AG04449 (cell line): Measurements from ENCODE around the gene ANKRD52.

Experiments used
- CTCF ChIA-PET: fragments of 350-600 bp; formaldehyde crosslinking; extraction: SDS; loops from one replicate; lab custom pipeline; 2021; ENCODE audit warnings: antibody characterized with exemption; lab: Yijun Ruan, JAX
- POLR2A ChIA-PET: fragments of 400-600, 350-600 bp; formaldehyde crosslinking; extraction: SDS; loops from one replicate; lab custom pipeline; 2020; ENCODE audit warnings: antibody characterized with exemption, inconsistent platforms; lab: Yijun Ruan, JAX
- DNase-seq: peaks from one replicate; pipeline ENCODE4 v3.0.0-alpha.2; 2010; ENCODE audit warnings: low read depth, low spot score
- H3K4me3 ChIP-seq: 2 replicates; pipeline ENCODE4 v1.5.1; 2011; ENCODE audit warnings: low read depth, mild to moderate bottlenecking, control low read depth, low read length
- CTCF ChIP-seq: IDR thresholded peaks from one replicate; pipeline ENCODE4 v1.5.1; 2011; ENCODE audit warnings: mild to moderate bottlenecking, moderate library complexity, low read length, control low read depth, inconsistent platforms; ENCODE audit not compliant: insufficient read depth; ENCODE audit errors: missing control alignments

The ANKRD52 gene

GRCh38 chr12:56258820-56259183, 618 bp upstream of the ANKRD52 start:
- DNase-seq = no peak
- CTCF ChIA-PET = interaction anchor here (0.8 to 9.8 kb wide), 26 partner anchors 11 to 205 kb away, joined by 3 to 87 read pairs (median 6); partner anchors contain the start of genes COQ10A, ESYT1, RNF41 and SLC39A5
- TF ChIP-seq CTCF = no peak
- H3K4me3 ChIP-seq = peak overlapping the region; percentile 80
- POLR2A ChIA-PET = interaction anchor here (0.7 to 3.3 kb wide), 6 partner anchors 8 to 130 kb away, joined by 3 to 19 read pairs (median 6); partner anchors contain the start of genes COQ10A and RNF41

- H3K4me3 ChIP-seq = peak overlapping the region; percentile 80
- TF ChIP-seq CTCF = no peak
- no peak for DNase-seq
- ChIA-PET POLR2A (interaction anchor here (0.6 to 3.3 kb wide), 9 partner anchors 10 to 228 kb away, joined by 3 to 19 read pairs (median 5); partner anchors contain the start of genes COQ10A and RNF41), CTCF (interaction anchor here (0.6 to 9.8 kb wide), 41 partner anchors 10 to 211 kb away, joined by 3 to 87 read pairs (median 5); partner anchors contain the start of genes COQ10A, ESYT1, RNF41 and SLC39A5)
These were observed 605 bp downstream of the ANKRD52 start for GRCh38 chr12:56257491-56258067.

- no peak for TF ChIP-seq CTCF
- H3K4me3 ChIP-seq = peak overlapping the region; percentile 80
- DNase-seq = no peak
- ChIA-PET CTCF (interaction anchor here (0.7 to 9.8 kb wide), 18 partner anchors 9 to 207 kb away, joined by 3 to 87 read pairs (median 10); partner anchors contain the start of genes COQ10A, RNF41, SLC39A5 and SMARCC2), POLR2A (interaction anchor here (1.0 to 3.3 kb wide), 5 partner anchors 9 to 68 kb away, joined by 3 to 19 read pairs (median 8); partner anchors contain the start of genes RNF41 and SMARCC2)
These were observed 1.1 kb downstream of the ANKRD52 start for GRCh38 chr12:56257071-56257470.

GRCh38 chr12:56256326-56256960, 1.7 kb downstream of the ANKRD52 start:
- peak overlapping the region; percentile 80 for H3K4me3 ChIP-seq
- ChIA-PET POLR2A (interaction anchor here (1.0 to 3.3 kb wide), 5 partner anchors 9 to 67 kb away, joined by 3 to 19 read pairs (median 8); partner anchors contain the start of genes RNF41 and SMARCC2), CTCF (interaction anchor here (0.7 to 9.8 kb wide), 16 partner anchors 9 to 207 kb away, joined by 3 to 87 read pairs (median 16); partner anchors contain the start of genes COQ10A, RNF41, SLC39A5 and SMARCC2)
- TF ChIP-seq CTCF = peak; percentile 21
- DNase-seq = no peak

GRCh38 chr12:56255671-56256070, 2.5 kb downstream of the ANKRD52 start:
- TF ChIP-seq CTCF = no peak
- CTCF ChIA-PET = interaction anchor here (1.4 to 9.8 kb wide), 12 partner anchors 8 to 105 kb away, joined by 3 to 87 read pairs (median 20); partner anchors contain the start of genes COQ10A, RNF41, SLC39A5 and SMARCC2
- H3K4me3 ChIP-seq = no peak overlapping the region; the same call in 1 of the 2 replicates
- DNase-seq = no peak
- POLR2A ChIA-PET = interaction anchor here (0.6 to 3.3 kb wide), 4 partner anchors 8 to 209 kb away, joined by 3 to 19 read pairs (median 9); partner anchors contain the start of gene RNF41

- ChIA-PET CTCF (interaction anchor here (0.7 to 9.8 kb wide), 4 partner anchors 8 to 62 kb away, joined by 3 to 72 read pairs (median 8); partner anchors contain the start of genes COQ10A and SMARCC2), POLR2A (interaction anchor here (0.7 kb wide), 1 partner anchor 31 kb away, joined by 3 read pairs; the partner anchor contains the start of gene RNF41)
- TF ChIP-seq CTCF = no peak
- DNase-seq = no peak
- H3K4me3 ChIP-seq = no peak overlapping the region
These were observed 5.1 kb downstream of the ANKRD52 start for GRCh38 chr12:56253091-56253490.
